Measurements from ENCODE around the gene EXOC6. TPM values are rescaled to one million over a fixed set of nuclear protein-coding genes. Genes with fewer than 3 reads are reported as not detected.
A peak's percentile ranks its signal among the peaks of the same experiment; 100 is the strongest.

The EXOC6 gene
- total and polyA plus RNA-seq, 8 donors, result 1.7 to 21.3 (median 4.6) TPM

- Histone ChIP-seq H3K9me3 (no peaks in the 10 kb centered on the region), H3K4me3 (no peak overlapping the region), H3K4me1 (peaks cover 47 to 66% (median 56%) of the 10 kb centered on the region in 4 donors), H3K36me3 (no peaks in the 10 kb centered on the region), H3K27me3 (peaks cover 36 to 100% (median 92%) of the 10 kb centered on the region in 3 donors), H3K27ac (no peak overlapping the region)
- intact Hi-C loops (cut with DNase I; ENCODE audit: low total_unique reads), result loop anchor here (10.0 kb wide), 1 partner anchor 224 kb away; no protein-coding TSS in a partner anchor
- 68 to 86% (median 72%) methylated on average over 5 of the region's 5 CpGs for WGBS, 5 donors
- no peak for DNase-seq
- no peak for TF ChIP-seq POLR2AphosphoS5 (IDR thresholded peaks at IDR 0.05)
- no peak for TF ChIP-seq POLR2A (IDR thresholded peaks at IDR 0.05)
- TF ChIP-seq, protein P1, sequence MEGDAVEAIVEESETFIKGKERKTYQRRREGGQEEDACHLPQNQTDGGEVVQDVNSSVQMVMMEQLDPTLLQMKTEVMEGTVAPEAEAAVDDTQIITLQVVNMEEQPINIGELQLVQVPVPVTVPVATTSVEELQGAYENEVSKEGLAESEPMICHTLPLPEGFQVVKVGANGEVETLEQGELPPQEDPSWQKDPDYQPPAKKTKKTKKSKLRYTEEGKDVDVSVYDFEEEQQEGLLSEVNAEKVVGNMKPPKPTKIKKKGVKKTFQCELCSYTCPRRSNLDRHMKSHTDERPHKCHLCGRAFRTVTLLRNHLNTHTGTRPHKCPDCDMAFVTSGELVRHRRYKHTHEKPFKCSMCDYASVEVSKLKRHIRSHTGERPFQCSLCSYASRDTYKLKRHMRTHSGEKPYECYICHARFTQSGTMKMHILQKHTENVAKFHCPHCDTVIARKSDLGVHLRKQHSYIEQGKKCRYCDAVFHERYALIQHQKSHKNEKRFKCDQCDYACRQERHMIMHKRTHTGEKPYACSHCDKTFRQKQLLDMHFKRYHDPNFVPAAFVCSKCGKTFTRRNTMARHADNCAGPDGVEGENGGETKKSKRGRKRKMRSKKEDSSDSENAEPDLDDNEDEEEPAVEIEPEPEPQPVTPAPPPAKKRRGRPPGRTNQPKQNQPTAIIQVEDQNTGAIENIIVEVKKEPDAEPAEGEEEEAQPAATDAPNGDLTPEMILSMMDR (IDR thresholded peaks at IDR 0.05), result no peak
- no peak for TF ChIP-seq EP300 (IDR thresholded peaks at IDR 0.05)
Observed at GRCh38 chr10:93070378-93071176, 222.3 kb downstream of the EXOC6 start.

DNA sequence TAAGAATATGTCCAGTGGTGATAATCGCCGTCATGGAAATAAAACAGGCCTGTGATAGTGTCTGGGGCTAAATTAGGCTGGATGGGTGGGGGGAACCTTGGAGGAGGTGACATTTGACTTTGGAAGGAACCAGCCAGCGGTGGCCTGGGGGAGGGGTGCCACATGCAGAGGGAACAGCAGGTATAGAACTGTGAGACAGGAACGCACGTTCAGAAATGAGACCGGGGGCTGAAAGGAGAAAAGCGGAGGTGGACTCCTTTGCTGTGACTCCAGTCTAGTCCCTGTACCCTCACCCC, 222.8 kb downstream of the EXOC6 start:
- H3K27me3 ChIP-seq, result peaks cover 35 to 100% (median 92%) of the 10 kb centered on the region in 3 donors
- no peak overlapping the region for H3K27ac ChIP-seq
- no peak for DNase-seq
- WGBS, 5 donors, result 51 to 70% (median 63%) methylated on average over 7 of the region's 7 CpGs
- H3K36me3 ChIP-seq, result no peaks in the 10 kb centered on the region
- intact Hi-C loops (cut with DNase I; ENCODE audit: low total_unique reads), result loop anchor here (10.0 kb wide), 1 partner anchor 224 kb away; no protein-coding TSS in a partner anchor
- no peaks in the 10 kb centered on the region for H3K9me3 ChIP-seq
- no peak overlapping the region for H3K4me3 ChIP-seq
- peaks cover 42 to 61% (median 53%) of the 10 kb centered on the region in 4 donors for H3K4me1 ChIP-seq
- TF ChIP-seq POLR2AphosphoS5 (IDR thresholded peaks at IDR 0.05) (no peak), POLR2A (IDR thresholded peaks at IDR 0.05) (no peak), EP300 (IDR thresholded peaks at IDR 0.05) (no peak)
- TF ChIP-seq, protein P1 (IDR thresholded peaks at IDR 0.05), result no peak

DNA sequence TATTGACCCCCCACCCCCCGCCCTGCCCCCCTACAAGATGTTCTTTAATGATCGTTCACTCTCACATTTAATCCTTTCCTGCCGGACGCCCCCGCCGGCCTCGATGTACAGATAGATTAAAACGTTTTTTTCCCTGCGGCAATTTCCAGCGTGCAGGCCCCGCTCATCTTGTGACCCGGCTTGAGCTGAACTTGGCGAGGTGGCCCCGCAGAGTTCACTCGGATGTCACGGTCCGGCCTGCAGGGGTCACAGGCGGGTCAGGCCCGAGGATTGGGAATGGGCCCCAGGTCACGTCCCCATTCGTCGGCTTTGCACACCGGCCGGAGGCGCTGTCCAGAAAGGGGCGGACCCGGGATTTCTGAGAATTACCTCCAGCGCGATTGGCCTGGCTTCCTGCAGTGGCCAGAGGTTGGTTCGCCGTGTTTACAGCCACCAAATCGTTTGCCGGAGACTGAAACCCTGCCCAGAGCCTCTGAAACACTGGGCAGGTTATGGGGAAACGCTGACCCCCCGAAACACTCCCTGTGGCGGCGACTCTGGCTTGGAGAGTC, 223.4 kb downstream of the EXOC6 start:
- Histone ChIP-seq H3K27ac (no peak overlapping the region), H3K4me1 (peaks cover 42 to 57% (median 52%) of the 10 kb centered on the region in 4 donors), H3K36me3 (no peaks in the 10 kb centered on the region), H3K4me3 (peak overlapping the region; percentile 38 to 60 (median 45)), H3K27me3 (peaks cover 34 to 100% (median 86%) of the 10 kb centered on the region in 3 donors), H3K9me3 (no peaks in the 10 kb centered on the region)
- intact Hi-C loops (cut with DNase I; ENCODE audit: low total_unique reads), result loop anchor here (10.0 kb wide), 1 partner anchor 223 kb away; no protein-coding TSS in a partner anchor
- DNase-seq, result peak in 1 of 2 donors; percentile 55
- TF ChIP-seq POLR2AphosphoS5 (IDR thresholded peaks at IDR 0.05) (no peak), POLR2A (IDR thresholded peaks at IDR 0.05) (no peak), EP300 (IDR thresholded peaks at IDR 0.05) (no peak)
- TF ChIP-seq, protein P1 (IDR thresholded peaks at IDR 0.05), result no peak
- WGBS, 5 donors, result 1 to 2% (median 1%) methylated on average over 28 to 37 of the region's 37 CpGs

GRCh38 chr10:93072225-93072712, 223.9 kb downstream of the EXOC6 start:
- Histone ChIP-seq H3K27ac (no peak overlapping the region), H3K4me1 (peaks cover 42 to 57% (median 52%) of the 10 kb centered on the region in 4 donors), H3K4me3 (peak overlapping the region; percentile 38 to 60 (median 45)), H3K36me3 (no peaks in the 10 kb centered on the region), H3K9me3 (no peaks in the 10 kb centered on the region), H3K27me3 (peaks cover 32 to 99% (median 81%) of the 10 kb centered on the region in 3 donors)
- intact Hi-C loops (cut with DNase I; ENCODE audit: low total_unique reads), result loop anchor here (10.0 kb wide), 1 partner anchor 223 kb away; no protein-coding TSS in a partner anchor
- 0 to 1% (median 1%) methylated on average over 13 to 27 of the region's 27 CpGs for WGBS, 5 donors
- DNase-seq, result peak in 1 of 2 donors; percentile 42
- TF ChIP-seq POLR2AphosphoS5 (IDR thresholded peaks at IDR 0.05), result no peak
- TF ChIP-seq POLR2A (IDR thresholded peaks at IDR 0.05), result no peak
